ENCODE data around the gene DYNC1H1.
A peak's percentile ranks its signal among the peaks of the same experiment; 100 is the strongest.

DYNC1H1 gene

GRCh38 chr14:102037686-102038085, 73.3 kb downstream of the DYNC1H1 start:
- no peak for DNase-seq (ENCODE audit: low read depth in 2 of 2)

- DNase-seq (ENCODE audit: low read depth in 2 of 2), result no peak
Observed at GRCh38 chr14:102039157-102039556, 74.8 kb downstream of the DYNC1H1 start.

- no peak for DNase-seq (ENCODE audit: low read depth in 2 of 2)
Observed at GRCh38 chr14:102040153-102040552, 75.8 kb downstream of the DYNC1H1 start.

DNA sequence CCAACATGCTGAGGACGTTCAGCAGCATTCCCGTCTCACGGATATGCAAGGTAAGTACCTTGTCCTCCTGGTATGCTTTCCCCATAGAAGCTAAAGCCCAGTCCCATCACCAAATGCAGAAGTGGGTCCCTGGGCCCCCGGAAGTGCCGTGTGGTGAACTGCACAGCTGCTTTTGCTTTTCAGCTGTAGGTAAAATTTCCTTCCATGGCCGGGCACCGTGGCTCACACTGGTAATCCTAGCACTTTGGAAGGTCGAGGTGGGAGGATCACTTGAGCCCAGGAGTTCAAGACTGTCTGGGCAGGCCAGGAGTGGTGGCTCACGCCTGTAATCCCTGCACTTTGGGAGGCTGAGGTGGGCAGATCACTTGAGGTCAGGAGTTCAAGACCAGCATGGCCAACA, 78.3 kb downstream of the DYNC1H1 start:
- DNase-seq (ENCODE audit: low read depth in 2 of 2), result no peak

GRCh38 chr14:102043251-102044025, 79.1 kb downstream of the DYNC1H1 start:
- no peak for DNase-seq (ENCODE audit: low read depth in 2 of 2)

GRCh38 chr14:102044566-102044965, 80.2 kb downstream of the DYNC1H1 start:
- no peak for DNase-seq (ENCODE audit: low read depth in 2 of 2)

GRCh38 chr14:102046337-102047278, 82.2 kb downstream of the DYNC1H1 start:
- no peak for DNase-seq (ENCODE audit: low read depth in 2 of 2)

GRCh38 chr14:102047808-102048540, 83.6 kb downstream of the DYNC1H1 start:
- no peak for DNase-seq (ENCODE audit: low read depth in 2 of 2)

GRCh38 chr14:102049258-102050025, 85.1 kb downstream of the DYNC1H1 start:
- DNase-seq (ENCODE audit: low read depth in 2 of 2), result no peak

DNA sequence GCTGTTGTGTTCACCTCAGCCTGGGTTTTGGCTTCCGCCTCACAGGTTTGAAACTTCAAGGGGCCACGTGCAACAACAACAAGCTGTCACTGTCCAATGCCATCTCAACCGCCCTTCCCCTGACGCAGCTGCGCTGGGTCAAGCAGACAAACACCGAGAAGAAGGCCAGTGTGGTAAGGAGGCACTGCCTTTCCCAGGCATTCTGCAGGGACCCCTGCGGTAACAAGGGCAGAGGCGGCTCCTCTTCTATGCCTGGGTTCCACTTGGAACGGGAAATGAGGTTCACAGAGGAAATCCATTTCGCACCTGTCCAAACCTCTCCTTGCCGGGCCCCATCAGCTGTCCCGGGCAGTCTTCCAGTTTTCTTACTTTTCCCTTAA, 85.6 kb downstream of the DYNC1H1 start:
- no peak for DNase-seq (ENCODE audit: low read depth in 2 of 2)

DNA sequence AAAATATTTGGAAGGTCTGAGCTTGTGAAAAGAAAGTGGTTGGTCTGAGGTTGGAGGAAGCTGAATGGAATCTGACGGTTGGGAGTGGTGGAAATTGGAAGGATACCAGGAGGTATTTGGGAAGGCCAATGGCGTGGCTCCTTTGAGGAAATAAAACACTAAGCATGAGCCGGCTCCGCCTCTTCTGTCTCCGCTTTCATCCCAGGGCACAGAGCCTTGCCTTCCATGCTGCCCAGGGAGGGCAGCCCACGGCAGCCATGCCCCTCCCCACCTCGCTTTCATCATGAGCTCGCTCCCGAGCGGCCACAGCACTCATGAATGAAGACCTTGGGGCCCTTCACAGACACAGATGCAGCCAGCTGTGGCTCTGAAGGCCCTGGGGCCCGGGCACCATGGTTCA, 86.3 kb downstream of the DYNC1H1 start:
- no peak for DNase-seq (ENCODE audit: low read depth in 2 of 2)

DNA sequence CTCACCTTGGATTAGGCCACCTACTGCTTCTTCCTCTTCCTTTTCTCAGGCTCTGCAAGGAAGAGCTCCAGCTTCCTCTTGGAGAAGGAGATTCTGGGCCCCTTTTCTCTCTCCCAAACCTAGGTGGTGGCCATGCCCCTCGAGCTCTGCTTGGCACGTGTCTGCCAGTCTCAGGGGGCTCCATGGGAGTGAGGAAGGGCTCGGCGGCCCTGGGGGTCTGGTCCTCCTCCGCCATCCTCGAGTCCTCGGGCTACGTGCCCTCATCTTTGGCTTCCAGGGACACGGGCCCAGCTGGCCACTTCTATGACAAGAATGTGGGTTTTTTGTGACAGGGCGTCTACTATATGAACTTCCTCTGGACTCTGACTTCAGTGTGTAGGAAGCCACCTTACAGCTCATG, 88.1 kb downstream of the DYNC1H1 start:
- DNase-seq (ENCODE audit: low read depth in 2 of 2), result no peak

GRCh38 chr14:102055181-102055901, 91.0 kb downstream of the DYNC1H1 start:
- no peak for DNase-seq (ENCODE audit: low read depth in 2 of 2)

- no peak for DNase-seq (ENCODE audit: low read depth in 2 of 2)
Observed at GRCh38 chr14:102056694-102057442, 92.5 kb downstream of the DYNC1H1 start.

- no peak for DNase-seq (ENCODE audit: low read depth in 2 of 2)
Observed at GRCh38 chr14:102057480-102058114, 93.2 kb downstream of the DYNC1H1 start.

DNA sequence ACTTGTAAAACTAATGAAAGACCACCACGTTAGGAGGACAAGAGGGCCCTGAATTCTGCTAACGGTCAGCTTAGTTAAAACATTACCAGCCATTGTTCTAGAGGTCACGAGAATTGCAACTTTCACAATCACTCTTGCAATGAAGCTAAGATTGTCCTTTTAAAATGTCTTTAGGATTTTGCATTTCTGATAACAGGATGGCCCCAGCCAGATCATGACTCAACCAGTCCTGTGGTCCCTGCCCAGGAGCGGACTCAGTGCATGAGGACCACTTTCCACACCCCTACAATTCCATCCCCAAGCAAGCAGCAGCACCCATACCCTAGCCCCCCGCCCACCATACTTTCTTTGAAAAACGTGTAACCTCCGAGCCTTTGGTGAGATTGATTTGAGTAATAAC, 93.8 kb downstream of the DYNC1H1 start:
- no peak for DNase-seq (ENCODE audit: low read depth in 2 of 2)

DNA sequence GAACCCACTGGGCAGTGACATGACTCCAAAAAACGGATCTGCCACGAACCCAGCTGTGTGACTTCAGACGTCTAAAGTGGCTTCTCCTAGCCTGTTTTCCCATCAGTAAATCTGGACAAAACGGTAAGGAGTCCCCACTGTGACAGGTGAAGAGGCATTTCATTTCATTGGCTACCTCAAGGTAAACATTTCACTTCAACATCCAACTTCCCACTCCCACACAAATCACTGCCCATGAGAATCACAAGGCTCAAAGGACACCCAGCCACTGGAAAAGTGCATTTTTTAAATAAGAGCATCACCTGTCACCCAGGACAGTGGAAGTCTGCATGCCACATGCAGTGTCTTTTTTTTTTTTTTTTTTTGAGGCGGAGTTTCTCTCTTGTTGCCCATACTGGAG, 94.6 kb downstream of the DYNC1H1 start:
- DNase-seq (ENCODE audit: low read depth in 2 of 2), result no peak

GRCh38 chr14:102063109-102063807, 98.9 kb downstream of the DYNC1H1 start:
- DNase-seq (ENCODE audit: low read depth in 2 of 2), result peak; percentile 38 to 57
